Retina (tissue), 1 donor: Measurements from ENCODE around the gene LIN28B.

Source experiments
- DNase-seq: peaks from one replicate; pipeline ENCODE4 v3.0.0-alpha.2; 2016

Gene LIN28B, protein sequence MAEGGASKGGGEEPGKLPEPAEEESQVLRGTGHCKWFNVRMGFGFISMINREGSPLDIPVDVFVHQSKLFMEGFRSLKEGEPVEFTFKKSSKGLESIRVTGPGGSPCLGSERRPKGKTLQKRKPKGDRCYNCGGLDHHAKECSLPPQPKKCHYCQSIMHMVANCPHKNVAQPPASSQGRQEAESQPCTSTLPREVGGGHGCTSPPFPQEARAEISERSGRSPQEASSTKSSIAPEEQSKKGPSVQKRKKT

DNA sequence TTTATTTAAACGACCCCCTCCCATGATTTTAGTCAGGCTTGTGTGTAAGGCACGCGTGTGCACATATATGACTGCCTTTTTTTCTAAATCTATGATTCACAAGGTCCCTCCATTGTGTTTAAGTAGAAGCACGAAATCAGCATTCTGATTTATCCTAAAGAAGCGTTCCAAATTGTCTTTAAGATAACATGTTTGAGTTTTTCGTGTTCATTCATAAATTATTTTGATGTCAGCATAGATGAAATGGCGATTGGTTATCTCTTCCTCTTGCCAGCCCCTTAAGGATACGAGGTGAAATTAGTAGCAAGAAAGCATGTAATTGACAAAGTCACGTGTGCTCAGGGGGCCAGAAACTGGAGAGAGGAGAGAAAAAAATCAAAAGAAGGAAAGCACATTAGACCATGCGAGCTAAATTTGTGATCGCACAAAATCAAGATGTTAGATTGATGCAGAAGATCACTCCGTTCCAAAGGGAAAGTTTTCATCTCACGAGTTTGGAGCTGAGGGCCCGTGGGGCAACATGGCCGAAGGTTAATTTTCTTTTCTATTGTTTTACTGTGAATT is at the start of gene LIN28B:
Gene LIN28B (plus strand): TSS at position 377 of the 564 bp plus-strand sequence. CDS start 144 bp downstream, at position 521.
- DNase-seq = peak; percentile 75

DNA sequence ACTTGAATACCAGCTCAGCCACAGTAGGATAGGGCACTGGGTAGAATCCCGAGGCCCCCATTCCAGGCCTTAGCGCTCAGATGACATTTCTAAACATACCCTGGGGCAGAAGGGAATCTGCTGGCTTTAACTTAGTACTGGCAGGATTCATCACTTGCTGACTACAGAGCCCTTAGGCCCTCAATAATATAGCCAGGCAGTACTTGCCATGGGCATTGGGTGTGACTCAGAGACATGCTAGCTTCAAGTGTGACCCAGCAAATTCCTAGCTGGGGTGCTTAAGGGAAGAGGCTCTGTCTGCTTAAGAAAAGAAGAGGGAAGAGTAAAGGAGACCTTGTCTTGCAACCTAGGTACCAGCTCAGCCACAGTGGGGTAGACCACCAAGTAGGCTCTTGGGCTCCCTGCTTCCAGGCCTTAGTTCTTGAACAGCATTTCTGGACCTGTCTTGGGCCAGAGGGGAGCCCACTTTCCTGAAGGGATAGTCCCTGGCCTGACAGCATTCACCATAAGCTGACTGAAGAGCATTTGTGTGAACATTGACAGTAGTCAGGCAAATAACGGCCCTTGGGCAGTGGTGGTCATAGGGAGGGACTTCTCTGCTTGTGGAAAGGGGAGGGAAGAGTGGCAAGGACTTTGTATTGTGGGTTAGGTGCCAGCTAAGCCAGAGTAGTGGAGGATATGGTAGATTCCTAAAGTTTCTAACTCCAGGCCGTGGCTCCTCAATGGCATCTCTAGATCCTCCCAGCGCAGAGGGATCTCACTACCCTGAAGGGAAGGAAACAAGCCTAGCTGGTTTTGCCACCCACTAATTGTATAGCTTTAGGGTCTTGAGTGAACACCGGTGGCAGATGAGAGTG is 48.6 kb upstream of the LIN28B start:
- DNase-seq = no peak

DNA sequence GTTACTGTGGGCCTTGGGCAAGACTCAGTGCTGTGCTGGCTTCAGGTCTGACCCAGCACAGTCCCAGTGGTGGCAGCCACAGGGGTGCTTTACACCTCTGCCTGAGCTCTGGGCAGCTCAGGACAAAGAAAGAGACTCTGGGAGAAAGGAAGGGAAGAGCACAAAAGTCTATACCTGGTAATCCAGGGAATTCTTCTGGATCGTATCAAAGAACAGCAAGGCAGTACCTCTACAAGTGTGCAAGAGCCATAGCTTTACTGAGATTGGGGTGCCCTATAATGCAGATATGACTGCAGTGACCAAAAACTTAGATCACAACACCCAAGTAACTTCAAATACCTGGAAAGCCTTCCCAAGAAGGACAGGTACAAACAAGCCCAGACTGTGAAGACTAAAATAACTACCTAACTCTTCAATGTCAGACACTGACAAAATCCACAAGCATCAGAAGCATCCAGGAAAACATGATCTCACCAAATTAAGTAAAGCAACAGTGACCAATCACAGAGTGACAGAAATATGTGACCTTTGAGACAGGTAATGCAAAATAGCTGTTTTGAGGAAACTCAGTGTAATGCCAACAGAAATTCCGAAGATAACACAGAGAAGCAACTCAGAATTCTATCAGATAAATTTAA is 47.9 kb upstream of the LIN28B start:
- no peak for DNase-seq

DNA sequence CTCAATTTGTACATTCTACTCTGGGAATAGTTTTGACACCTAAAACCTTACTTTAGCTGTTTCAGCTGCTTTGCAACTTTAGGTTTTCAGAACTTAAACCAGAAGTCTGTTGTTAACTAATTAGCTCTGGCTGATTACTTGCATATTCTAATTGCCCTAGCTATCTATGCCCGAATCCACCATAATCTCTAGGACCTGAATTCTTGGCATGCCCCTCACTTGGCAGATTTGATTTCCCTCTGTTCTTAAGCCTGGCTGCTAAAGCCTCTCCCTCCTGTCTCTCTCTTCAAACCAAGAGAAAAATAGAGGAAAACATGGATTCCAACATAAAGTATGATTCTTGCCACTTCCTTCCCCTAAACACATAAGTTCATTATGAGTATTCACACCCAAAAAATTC is 35.0 kb upstream of the LIN28B start:
- no peak for DNase-seq

DNA sequence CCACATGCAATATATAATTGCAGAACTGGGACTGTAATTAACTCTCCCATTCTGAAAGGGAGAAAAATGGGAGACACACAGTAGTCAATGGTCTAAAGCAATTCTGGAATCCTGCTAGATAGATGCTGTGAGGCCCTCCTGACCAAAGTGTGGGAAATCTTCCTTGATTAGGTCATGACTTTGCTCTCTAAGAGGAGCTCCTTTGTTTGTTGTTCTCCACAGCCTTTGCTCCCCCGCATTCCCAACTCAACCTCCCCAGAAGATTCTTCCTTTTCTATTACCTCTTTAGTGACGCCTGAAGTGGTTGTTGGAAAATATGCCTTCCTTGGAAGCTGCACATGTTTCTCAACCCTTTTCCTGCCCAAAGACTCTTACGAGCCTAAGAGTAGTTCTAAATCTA is 28.8 kb upstream of the LIN28B start:
- DNase-seq = no peak

DNA sequence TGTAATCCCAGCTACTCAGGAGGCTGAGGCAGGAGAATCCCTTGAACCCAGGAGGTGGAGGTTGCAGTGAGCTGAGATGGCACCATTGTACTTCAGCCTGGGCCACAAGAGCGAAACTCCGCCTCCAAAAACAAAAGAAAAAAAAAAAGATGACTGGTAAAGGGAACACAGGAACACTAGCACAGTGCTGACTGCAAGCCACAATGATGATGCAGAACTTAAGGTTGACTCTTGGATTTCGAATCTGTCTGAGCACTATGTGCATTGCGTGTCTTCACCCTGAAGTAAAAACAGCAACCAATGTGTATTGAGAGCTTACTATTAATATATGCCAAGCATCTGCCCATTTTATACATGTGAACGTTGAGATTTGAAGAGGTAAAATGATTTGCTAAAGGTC is 27.6 kb upstream of the LIN28B start:
- no peak for DNase-seq

DNA sequence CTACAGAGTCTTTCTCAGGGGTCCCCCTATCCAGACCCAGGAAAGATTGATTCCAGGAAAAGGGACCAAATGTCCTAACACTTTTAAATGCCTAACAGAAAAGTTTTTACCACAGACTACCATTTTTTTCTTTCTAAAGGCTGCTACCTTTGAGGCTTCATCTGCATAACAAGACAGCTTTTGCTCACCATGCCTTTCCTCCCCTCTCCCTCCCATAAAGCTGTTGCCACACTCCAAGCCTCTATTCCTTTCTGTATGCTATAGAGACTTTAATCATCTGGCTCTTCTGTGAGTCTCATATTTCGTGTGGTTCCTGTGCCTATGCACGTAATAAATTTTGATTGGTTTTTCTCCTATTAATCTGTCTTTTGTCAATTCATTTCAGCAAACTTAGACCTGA is 26.0 kb upstream of the LIN28B start:
- DNase-seq = no peak

DNA sequence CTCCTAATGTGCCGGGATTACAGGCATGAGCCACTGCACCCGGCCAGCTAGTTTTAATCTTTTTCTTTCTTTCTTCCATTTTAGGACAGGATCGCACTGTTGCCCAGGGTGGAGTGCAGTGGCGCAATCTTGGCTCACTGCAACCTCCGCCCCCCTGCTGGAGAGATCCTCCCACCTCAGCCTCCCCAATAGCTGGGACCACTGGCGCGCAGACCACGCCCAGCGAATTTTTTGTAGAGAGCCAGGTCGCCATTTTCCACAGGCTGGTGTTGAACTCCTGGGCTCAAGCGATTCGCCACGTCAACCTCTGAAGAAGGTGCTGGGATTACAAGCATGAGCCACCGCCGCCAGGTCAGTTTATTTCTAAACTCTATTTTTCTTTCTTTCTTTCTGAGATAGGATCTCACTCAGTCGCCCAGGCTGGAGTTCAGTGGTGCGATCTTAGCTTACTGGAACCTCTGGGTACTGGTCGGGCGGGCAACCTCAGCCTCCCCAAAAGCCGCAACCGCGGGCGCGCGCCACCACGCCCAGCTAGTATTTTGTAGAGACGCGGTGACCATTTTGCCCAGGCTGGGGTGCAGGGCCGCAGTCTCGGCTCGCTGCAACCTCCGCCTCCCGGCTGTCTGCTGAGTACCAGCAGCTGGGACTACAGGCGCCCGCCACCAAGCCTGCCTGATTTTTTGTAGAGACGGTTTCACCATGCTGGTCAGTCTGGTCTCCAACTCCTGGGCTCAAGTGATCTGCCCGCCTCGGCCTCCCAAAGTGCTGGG is 20.0 kb upstream of the LIN28B start:
- DNase-seq = no peak

DNA sequence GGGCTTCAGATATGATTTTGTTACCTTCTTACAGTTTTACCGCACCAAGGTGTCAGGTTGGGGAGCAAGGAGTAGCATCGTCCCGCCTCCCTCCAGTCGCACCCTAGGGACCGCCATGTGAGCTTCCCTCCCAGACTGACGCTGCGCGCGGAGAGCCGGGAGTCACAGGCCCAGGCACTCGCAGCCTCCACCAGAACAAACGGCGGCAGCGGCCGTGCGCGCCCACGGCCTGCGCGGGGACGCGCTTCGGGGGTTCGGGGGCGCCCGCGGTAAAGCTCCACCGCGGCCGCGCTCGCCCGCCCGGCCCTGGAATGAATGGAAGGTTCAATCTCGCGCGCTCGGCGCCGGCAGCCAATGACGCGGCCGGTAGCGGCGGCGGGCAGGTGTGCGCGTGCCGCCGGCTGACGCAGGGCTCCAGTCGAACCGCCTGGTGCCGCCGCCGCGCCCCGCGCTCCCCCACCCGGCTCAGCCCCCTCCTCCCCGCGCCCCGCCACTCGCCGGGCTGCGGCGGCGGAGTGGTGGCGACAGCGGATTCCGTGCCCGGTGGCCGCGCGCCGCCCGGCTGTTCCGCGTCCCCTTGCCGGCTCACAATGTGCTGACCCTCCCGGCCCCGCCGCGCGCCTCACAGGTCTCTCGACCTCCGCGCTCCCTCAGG is 16.5 kb upstream of the LIN28B start:
- peak; percentile 69 for DNase-seq

DNA sequence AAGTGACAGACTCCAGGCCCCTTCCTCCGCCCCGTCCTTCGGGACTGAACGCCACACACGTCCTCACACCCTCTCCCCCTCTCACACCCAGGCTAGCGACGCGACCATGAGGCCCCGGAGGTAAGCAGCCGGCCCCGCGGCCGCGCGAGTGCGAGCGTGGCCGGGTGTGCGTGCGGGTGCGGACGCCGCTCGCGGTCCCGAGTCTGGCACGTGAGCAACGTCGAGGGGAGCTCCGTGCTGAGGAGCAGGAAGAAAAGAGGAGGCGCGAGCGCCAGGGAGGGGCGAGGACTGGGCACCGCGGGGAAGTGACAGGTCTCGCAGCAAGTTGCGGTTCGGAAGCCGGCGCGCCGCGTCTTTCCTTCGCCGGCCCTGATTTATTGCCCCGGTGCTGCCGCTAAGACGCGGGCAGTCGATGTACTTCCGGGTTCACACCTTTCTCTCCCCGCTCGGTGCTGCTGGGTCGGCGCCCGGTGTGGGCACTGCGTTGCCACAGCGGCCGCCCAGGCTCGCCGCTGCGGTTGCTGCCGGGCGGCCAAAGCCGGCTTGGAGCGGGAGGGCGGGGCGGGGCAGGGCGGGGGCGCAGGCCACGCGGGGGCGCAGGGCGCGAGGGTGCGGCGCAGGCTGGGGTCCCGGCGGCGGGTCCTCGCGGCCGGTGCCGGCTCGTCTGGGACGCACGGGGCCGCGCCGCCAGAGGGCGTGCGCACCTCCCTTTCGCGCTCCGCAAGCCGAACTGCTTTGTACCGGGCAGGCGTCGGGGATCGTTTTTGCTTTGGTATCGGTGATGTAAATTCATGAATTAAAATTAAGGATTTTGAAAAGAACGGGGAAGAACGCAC is 15.8 kb upstream of the LIN28B start:
- peak; percentile 94 for DNase-seq

DNA sequence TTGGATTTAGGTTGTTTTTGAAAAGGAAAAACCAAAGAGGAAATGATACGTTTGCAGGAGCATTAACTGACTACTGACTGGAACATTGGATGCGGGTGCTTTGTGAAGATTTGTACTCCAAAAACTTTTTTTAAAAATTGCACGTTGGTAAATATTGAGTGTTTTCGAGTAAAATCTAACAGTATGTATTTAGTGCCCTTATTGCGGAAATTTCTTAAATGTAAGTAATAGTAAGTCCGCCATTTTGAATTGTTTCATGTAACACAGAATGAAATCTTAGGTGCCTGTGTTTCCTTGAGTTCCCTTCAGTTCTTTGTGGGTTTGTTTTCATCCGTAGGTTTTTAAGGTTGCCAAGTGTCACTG is 15.2 kb upstream of the LIN28B start:
- DNase-seq = no peak

DNA sequence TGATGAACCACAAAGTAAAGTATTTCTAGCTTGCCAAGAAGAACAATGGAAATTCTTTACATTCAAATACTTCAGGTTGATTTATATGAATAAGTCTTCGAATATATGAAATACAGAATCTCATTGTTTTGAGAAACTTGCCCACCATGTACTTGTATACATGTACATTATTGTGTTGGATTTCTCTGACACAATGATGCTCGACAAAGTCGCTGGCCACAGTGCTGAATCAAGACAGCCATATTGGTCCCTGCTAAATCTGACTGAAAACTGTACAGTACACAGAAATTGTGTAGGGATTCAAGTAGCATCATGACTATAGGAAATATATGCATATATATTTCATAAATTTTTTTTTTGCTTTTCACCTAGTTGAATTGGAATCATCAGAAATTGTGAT is 13.1 kb upstream of the LIN28B start:
- DNase-seq = no peak

DNA sequence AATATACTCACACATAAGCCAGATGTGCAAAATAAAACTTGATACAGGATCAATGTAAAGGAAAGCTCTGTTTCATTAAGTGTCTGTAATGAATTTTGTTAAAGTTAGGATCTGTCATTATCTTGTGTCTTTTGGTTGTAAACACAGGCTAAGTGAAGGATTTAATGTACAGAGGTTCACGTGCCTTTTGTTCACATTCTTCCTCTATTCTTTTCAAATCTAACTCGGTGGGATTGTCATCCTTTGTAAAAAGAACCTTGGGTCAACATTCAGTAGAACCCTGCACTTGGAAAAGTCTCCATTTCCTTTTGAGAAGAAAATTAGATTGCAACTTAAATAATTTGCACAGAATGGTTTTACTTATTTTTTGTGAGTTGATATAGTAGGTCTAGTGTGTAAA is 7.7 kb upstream of the LIN28B start:
- no peak for DNase-seq

DNA sequence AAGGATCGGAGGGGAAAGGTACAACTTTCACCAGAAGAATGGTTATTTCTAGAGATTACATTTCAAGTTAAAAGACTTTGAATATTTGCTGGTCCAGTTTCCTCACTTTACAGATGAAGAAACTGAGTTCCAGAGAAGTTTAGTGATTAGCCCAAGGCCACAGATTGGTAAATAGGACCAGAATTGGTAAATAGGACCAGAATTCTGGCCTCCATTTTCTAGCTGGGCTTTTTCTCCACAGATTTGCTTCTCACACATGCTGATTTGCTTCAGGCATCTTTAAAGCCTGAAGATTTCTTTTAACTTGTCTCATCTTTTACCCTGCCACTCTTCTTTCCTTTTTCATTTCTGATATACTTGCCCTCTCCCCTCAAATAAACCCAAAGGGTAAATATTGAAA is 5.2 kb upstream of the LIN28B start:
- DNase-seq = no peak

DNA sequence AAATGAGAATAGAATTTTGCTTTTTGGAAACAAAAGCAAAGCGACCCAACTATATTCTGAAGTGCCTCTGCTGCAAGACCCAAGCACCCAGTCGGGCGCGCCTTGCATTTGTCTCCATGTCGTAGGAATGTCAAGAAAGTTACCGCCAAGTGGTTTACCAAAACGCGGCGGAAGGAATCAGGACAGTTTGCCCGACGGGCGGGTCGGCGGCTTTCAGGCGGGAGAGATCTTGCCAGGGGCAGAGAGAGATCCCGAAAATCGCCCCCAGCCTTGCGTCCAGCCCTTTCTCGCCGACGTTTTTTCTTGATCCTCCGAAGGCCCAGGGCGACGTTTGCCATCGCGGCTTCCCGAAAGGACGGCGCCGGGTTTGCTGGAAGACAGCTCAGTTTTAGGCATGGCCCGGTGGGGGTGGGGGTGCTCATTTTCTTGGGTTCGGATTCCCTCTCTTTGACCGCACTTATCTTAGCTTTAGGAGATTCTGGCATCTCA is 4.0 kb upstream of the LIN28B start:
- DNase-seq = no peak

DNA sequence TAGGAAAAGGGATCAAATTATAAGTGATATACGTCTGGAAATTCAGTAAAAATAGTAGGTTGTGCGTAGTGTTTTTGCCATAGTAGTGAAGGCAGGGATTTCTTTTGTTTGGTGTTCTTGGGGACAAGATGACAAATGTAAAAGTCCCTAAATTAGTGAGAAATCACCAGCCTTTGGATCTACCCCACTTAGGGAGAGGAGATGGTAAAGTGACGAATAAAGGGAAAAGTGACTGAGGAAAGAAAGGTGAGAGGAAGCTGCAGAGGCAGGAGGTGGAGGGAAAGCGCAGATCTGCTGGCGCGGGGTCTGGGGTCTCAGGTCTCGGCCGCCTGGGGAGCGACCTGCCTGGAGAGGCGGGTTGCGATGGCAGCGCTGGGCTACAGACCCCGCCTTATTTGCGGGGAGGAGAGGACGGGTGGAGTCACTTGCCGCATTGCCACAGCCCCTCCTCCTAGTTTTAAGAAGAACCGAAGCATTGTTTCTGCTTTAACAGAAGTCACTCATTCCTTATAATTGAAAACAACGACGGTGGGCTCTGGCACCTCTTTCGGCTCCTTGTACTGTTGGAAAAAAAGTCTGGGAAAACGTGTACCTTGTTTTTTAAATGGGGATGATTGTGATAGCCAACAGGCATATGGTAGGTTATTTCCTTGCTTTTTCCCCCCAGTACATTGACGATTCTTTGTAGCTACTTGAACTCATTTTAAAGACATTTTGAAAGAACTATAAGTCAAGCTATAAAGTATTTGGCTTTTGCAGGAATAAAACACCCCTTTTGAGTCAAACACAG is 3.3 kb upstream of the LIN28B start:
- DNase-seq = peak; percentile 75

DNA sequence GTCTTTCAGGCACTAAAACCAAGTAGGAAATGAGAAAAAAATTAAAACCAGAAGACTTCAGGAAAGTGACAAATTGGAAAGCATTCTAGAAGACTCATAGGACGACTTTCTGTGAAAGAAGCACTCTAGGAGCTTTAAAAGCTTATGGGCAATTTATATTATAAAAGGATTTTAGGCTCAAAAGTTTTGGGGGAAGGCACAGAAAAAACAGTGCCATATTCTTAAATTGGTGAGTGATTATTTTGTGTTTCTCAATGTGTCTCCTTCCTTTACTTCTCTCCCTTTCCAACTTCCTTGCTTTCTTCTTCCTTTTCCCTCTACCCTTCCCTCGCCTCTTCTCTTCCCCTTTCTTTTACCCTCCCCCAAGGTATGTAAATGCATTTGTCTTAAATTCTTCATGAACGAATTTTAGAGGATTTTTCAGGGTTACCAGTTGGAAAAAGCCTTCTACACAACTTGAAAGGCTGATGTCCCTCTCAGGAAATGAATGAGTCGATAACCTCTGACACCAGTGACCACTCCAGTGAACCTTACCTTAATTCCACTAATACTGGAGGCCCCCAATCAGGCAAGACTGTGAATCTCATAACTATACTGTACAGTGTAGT is 2.6 kb upstream of the LIN28B start:
- DNase-seq = peak; percentile 24

DNA sequence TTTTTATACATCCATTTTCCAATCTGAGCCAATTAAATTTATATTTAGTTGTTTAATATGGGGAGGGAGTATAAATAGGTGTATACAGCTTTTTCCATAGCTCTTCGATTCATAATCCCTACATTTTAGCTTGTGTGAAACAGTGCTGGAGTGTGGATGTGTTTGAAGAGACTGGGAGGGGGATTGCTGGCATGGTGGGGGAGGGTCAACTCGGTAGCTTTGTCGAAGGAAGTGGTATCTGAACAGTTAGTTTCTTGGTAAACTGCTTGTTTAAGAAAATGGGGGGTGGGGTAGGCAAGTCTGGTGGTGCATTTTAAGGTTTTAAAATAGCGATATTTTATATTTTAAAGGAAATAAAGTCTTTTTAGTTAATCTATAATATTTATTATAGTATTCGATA is 1.4 kb upstream of the LIN28B start:
- no peak for DNase-seq

DNA sequence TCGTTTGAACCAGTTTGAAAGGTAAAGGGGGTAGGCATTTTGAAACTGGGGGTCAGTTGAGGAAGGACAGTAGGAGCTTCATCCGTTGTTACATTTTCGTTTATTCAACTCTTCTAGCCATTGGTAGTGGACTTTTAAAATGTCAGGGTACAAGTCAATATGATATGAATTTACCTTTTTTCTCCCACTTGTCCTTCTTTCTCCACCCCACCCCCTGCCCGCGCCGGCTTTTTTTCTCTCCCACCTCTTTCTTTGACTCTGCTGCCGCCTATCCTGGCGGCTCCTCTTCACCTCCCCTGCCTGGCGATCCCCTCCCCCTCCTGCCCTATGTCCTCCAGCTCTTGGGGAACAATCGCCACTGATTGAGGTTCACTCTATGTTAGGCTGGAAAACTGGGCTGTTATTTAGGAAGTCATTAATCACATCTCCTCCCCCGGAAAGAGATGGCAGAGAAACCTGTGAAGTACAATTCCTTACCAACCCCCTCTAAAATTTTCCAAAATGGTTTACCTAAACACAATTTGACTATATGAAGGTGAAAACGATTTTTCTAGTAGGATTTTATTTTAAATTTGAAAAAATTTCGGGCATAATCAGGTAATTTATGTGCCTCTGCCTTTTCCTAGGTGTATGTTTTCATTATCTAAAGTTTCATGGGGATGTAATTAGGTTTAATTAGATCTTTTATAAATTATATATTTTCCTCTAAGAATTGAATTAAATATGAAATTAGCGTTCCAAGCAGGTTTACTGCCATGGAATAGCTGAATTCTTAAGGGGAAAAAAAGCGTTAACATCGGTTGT is 778 bp upstream of the LIN28B start:
- peak; percentile 56 for DNase-seq
